Activated naive CD4-positive, alpha-beta T cell treated with anti-CD3 and anti-CD28 coated beads, Interleukin-2, amount 10 ng/mL, durations not matched to agents 7 days and 5 days (primary cell): ENCODE results near the gene RNF220.

Source experiments
- CTCF ChIA-PET: fragments of 350-600 bp; sonication (Branson Sonifier 250); formaldehyde crosslinking; loops from one replicate; lab custom pipeline; 2021; ENCODE audit warnings: antibody characterized with exemption; lab: Charles Lee
- DNase-seq: peaks from one replicate; pipeline ENCODE4 v3.0.0-alpha.2; 2020
- H3K27ac Mint-ChIP-seq: one replicate; pipeline ENCODE4 v1.8.0; 2021; ENCODE audit warnings: mild to moderate bottlenecking, moderate library complexity, mixed read lengths
- H3K27me3 Mint-ChIP-seq: one replicate; pipeline ENCODE4 v1.8.0; 2021; ENCODE audit warnings: mild to moderate bottlenecking, mixed read lengths
- H3K36me3 Mint-ChIP-seq: one replicate; pipeline ENCODE4 v1.8.0; 2021; ENCODE audit warnings: mixed read lengths
- H3K4me1 Mint-ChIP-seq: one replicate; pipeline ENCODE4 v1.8.0; 2021; ENCODE audit warnings: mixed read lengths
- H3K4me3 Mint-ChIP-seq: one replicate; pipeline ENCODE4 v1.8.0; 2021; ENCODE audit warnings: mild to moderate bottlenecking, moderate library complexity, mixed read lengths
- H3K9me3 Mint-ChIP-seq: one replicate; pipeline ENCODE4 v1.8.0; 2021; ENCODE audit warnings: mixed read lengths

RNF220 gene

DNA sequence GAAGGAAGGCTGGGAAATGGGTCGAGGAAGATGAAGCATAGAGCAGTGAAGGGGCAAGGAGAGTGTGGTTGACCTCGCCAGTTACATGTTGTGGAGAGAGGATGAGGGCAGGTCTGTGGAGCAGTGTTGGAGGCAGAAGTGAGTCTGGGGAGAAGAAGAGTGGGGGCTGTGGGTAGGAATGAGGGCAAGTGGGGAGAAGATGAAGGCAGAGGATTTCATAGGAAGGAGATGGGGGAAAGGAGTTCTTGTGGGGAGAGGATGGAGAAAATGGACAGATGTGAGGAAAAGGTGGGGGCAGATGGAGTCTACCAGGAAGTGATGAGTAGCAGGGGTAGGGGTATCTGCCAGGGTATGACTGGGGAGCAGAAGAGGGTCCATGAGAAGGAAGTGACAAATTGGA is 273.1 kb downstream of the RNF220 start:
- no peak overlapping the region for H3K27ac Mint-ChIP-seq
- peaks cover 3% of the 10 kb centered on the region for H3K27me3 Mint-ChIP-seq
- H3K36me3 Mint-ChIP-seq = no peaks in the 10 kb centered on the region
- peaks cover 18% of the 10 kb centered on the region for H3K4me1 Mint-ChIP-seq
- no peaks in the 10 kb centered on the region for H3K9me3 Mint-ChIP-seq
- no peak overlapping the region for H3K4me3 Mint-ChIP-seq
- no peak for DNase-seq
- CTCF ChIA-PET = interaction anchor here (0.7 to 1.0 kb wide), 3 partner anchors 14 to 34 kb away, joined by 3 to 4 read pairs (median 3); no protein-coding TSS in a partner anchor

GRCh38 chr1:44678626-44679025 is 273.6 kb downstream of the RNF220 start:
- Mint-ChIP-seq H3K9me3 (no peaks in the 10 kb centered on the region), H3K36me3 (no peaks in the 10 kb centered on the region), H3K27me3 (peaks cover 3% of the 10 kb centered on the region), H3K4me3 (no peak overlapping the region), H3K4me1 (peaks cover 12% of the 10 kb centered on the region), H3K27ac (no peak overlapping the region)
- CTCF ChIA-PET = interaction anchor here (1.3 kb wide), 1 partner anchor 15 kb away, joined by 3 read pairs; no protein-coding TSS in a partner anchor
- DNase-seq = no peak

DNA sequence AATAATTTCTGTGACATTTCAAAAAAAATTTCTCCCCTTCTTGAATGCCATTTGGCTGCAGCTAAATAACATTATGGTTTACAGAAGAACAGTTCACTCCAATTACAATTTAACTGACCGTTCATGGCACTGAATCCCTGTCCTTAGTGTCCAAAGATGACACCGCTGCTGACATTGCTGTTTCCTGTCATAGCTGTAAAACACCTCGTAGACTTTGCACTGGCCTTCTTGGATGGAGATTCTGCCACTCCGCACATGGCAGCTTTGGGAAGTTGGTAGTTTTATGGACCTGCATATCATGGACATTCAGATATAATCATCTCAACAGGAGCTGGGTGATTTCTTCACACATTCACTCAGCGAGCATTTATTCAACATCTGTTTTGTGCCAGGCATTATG is 274.4 kb downstream of the RNF220 start:
- CTCF ChIA-PET = interaction anchor here (1.3 to 1.8 kb wide), 2 partner anchors 16 to 27 kb away, joined by 3 to 5 read pairs; no protein-coding TSS in a partner anchor
- Mint-ChIP-seq H3K27me3 (peaks cover 3% of the 10 kb centered on the region), H3K9me3 (no peaks in the 10 kb centered on the region), H3K4me1 (peaks cover 9% of the 10 kb centered on the region), H3K4me3 (no peak overlapping the region), H3K36me3 (no peaks in the 10 kb centered on the region), H3K27ac (no peak overlapping the region)
- DNase-seq = no peak

DNA sequence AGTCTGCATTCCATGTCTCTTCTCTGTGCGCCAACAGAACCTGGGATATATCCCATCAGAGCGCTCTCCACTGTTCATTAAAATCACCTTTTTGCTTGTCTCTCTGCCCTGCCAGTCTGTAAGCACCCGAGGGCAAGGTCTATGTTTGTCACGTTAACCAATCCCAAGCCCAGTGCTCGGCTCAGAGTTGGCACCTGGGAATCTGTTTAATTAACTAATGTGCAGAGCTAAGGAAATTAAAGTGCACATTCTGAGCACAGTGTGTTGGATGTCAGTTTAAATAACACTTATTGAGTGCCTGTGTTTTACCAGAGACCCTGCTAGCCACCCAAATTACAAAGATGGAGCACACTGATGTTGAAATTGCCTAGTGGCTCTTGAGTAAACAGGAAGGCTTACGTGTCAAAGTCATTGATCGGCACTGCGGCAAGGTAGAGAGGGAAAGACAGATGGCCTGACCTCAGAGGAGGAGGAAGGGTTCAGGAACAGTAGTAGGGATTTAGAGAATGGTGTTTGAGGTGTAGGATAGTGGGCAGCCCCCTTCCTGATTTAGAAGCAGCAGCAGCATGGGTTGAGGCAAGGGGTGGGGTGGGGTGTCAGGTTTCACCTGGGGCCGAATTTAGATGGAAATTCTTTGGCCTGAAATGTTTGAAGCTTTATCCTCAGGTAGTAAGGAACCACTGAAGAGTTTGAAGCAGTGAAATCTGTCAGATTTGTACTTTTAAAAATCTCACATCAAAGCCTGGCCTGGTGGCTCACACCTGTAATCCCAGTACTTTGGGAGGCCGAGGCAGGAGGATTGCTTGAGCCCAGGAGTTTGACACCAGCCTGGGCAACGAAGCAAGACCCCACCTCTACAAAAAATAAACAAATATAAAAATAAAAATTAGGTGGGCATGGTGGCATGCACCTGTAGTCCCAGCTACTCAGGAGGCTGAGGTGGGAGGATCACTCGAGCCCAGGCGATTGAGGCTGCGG is 277.1 kb downstream of the RNF220 start:
- H3K4me3 Mint-ChIP-seq = no peak overlapping the region
- H3K4me1 Mint-ChIP-seq = peaks cover 2% of the 10 kb centered on the region
- no peak overlapping the region for H3K27ac Mint-ChIP-seq
- no peaks in the 10 kb centered on the region for H3K36me3 Mint-ChIP-seq
- CTCF ChIA-PET = interaction anchor here (2.0 kb wide), 1 partner anchor 24 kb away, joined by 7 read pairs; no protein-coding TSS in a partner anchor
- DNase-seq = no peak
- H3K9me3 Mint-ChIP-seq = no peaks in the 10 kb centered on the region
- H3K27me3 Mint-ChIP-seq = peaks cover 3% of the 10 kb centered on the region

DNA sequence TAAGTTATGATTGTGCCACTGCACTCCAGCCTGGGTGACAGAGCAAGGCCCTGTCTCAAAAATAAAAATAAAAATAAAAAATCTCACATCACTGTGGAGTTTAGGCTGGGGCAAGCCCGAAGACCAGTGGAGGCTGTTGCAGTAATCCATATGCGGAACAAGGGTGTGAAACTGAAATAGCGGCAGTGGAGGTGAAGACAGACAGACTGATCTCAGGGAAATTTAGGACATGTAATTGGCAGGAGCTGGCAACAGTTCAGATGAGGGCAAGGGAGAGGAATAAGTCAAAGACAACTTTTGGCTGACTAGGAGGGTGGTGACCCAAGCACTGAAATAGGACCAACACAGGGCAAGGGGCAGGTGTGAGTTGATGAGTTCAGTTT is 277.8 kb downstream of the RNF220 start:
- peaks cover 3% of the 10 kb centered on the region for H3K27me3 Mint-ChIP-seq
- H3K4me3 Mint-ChIP-seq = no peak overlapping the region
- DNase-seq = no peak
- no peak overlapping the region for H3K27ac Mint-ChIP-seq
- H3K9me3 Mint-ChIP-seq = no peaks in the 10 kb centered on the region
- CTCF ChIA-PET = interaction anchor here (0.6 to 2.0 kb wide), 2 partner anchors 24 to 1179 kb away, joined by 3 to 7 read pairs; no protein-coding TSS in a partner anchor
- H3K4me1 Mint-ChIP-seq = peaks cover 2% of the 10 kb centered on the region
- H3K36me3 Mint-ChIP-seq = no peaks in the 10 kb centered on the region

GRCh38 chr1:44684525-44684924 is 279.5 kb downstream of the RNF220 start:
- peaks cover 2% of the 10 kb centered on the region for H3K4me1 Mint-ChIP-seq
- CTCF ChIA-PET = interaction anchor here (0.7 to 2.0 kb wide), 4 partner anchors 8 to 31 kb away, joined by 3 to 7 read pairs (median 4); partner anchors contain the start of genes ARMH1 and TMEM53
- H3K9me3 Mint-ChIP-seq = no peaks in the 10 kb centered on the region
- no peak overlapping the region for H3K4me3 Mint-ChIP-seq
- H3K27me3 Mint-ChIP-seq = peaks cover 3% of the 10 kb centered on the region
- no peaks in the 10 kb centered on the region for H3K36me3 Mint-ChIP-seq
- no peak for DNase-seq
- no peak overlapping the region for H3K27ac Mint-ChIP-seq

- Mint-ChIP-seq H3K4me1 (peaks cover 2% of the 10 kb centered on the region), H3K36me3 (no peaks in the 10 kb centered on the region), H3K27ac (no peak overlapping the region), H3K9me3 (no peaks in the 10 kb centered on the region), H3K4me3 (no peak overlapping the region), H3K27me3 (no peaks in the 10 kb centered on the region)
- DNase-seq = no peak
- CTCF ChIA-PET = interaction anchor here (1.6 kb wide), 1 partner anchor 9 kb away, joined by 4 read pairs; no protein-coding TSS in a partner anchor
These were observed 280.2 kb downstream of the RNF220 start for GRCh38 chr1:44685218-44685617.

- Mint-ChIP-seq H3K4me3 (no peak overlapping the region), H3K4me1 (peaks cover 2% of the 10 kb centered on the region), H3K27me3 (no peaks in the 10 kb centered on the region), H3K9me3 (no peaks in the 10 kb centered on the region), H3K27ac (no peak overlapping the region), H3K36me3 (no peaks in the 10 kb centered on the region)
- CTCF ChIA-PET = no interaction called here
- DNase-seq = no peak
These were observed 280.8 kb downstream of the RNF220 start for GRCh38 chr1:44685881-44686280.

- peaks cover 2% of the 10 kb centered on the region for H3K4me1 Mint-ChIP-seq
- DNase-seq = no peak
- H3K36me3 Mint-ChIP-seq = no peaks in the 10 kb centered on the region
- peaks cover 6% of the 10 kb centered on the region for H3K27me3 Mint-ChIP-seq
- no peak overlapping the region for H3K4me3 Mint-ChIP-seq
- no peaks in the 10 kb centered on the region for H3K9me3 Mint-ChIP-seq
- H3K27ac Mint-ChIP-seq = no peak overlapping the region
- CTCF ChIA-PET = no interaction called here
These were observed 283.8 kb downstream of the RNF220 start for GRCh38 chr1:44688760-44689446.

DNA sequence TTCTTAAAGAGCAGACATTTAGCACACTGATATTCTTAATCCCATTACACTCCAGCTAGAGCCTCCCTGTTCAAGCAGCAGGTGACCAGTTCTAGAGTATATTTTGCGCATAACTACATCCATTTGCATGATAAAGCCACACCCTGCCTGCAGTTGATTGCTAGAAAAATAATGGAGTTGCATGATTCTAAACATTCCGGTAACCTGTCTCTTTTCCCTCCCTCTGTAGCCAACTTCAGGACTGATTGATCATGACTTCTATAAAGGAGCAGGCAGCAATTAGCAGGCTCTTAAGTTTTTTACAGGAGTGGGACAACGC is 284.4 kb downstream of the RNF220 start:
- DNase-seq = no peak
- Mint-ChIP-seq H3K36me3 (no peaks in the 10 kb centered on the region), H3K9me3 (no peaks in the 10 kb centered on the region), H3K27me3 (peaks cover 6% of the 10 kb centered on the region), H3K4me3 (no peak overlapping the region), H3K4me1 (peaks cover 2% of the 10 kb centered on the region), H3K27ac (no peak overlapping the region)
- CTCF ChIA-PET = no interaction called here

GRCh38 chr1:44693159-44693558 is 288.1 kb downstream of the RNF220 start:
- H3K9me3 Mint-ChIP-seq = no peaks in the 10 kb centered on the region
- H3K27me3 Mint-ChIP-seq = peaks cover 9% of the 10 kb centered on the region
- CTCF ChIA-PET = no interaction called here
- H3K4me1 Mint-ChIP-seq = peaks cover 15% of the 10 kb centered on the region
- no peak overlapping the region for H3K27ac Mint-ChIP-seq
- H3K36me3 Mint-ChIP-seq = no peaks in the 10 kb centered on the region
- DNase-seq = no peak
- no peak overlapping the region for H3K4me3 Mint-ChIP-seq

DNA sequence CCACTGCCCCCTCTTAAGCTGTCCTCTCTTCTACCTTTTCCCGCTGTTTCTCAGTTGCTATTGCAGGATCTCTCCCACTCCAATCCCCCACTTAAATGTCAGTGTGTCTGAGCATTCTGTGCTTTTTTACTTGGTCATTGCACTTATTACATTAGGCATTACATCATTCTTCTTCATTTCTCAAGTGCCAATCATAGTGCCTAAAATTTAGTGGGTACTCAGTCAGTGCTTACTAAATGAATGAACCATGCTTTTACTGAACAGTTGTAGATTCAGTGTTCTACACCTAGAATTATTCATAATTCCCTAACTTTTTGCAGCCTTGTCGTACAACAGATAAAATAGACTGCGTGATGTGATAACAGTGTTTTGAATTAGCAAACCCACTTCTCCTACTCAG is 288.8 kb downstream of the RNF220 start:
- DNase-seq = no peak
- Mint-ChIP-seq H3K36me3 (no peaks in the 10 kb centered on the region), H3K4me3 (no peak overlapping the region), H3K9me3 (no peaks in the 10 kb centered on the region), H3K27ac (no peak overlapping the region), H3K27me3 (peaks cover 9% of the 10 kb centered on the region), H3K4me1 (peaks cover 15% of the 10 kb centered on the region)
- CTCF ChIA-PET = no interaction called here

DNA sequence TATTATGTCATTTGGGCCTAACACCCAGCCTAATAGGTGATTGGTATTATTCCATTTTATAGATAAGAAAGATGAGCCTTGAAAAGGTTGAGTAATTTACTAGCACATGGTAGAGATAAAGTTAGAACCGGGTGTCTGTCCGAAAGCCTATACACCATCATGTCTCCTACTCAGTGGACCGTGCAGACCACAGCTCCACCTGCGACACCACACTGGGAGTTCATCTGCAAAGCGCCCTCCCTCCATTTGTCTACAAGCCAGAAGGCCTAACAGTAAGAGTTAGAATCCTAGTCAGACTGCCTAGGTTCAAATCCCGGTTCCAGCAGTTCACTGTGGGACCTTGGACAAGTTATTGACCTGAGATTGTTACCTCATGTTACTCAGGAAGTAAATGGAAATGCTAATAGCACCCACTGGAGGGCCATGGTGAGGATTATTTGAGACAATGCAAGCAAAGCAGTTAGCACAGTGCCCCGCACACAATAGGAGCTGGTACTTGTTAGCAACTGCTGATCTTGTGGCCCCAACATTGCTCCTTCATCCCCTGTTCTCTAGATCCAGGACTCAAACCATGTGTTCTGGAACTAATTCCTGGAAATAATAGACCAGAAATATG is 289.9 kb downstream of the RNF220 start:
- Mint-ChIP-seq H3K27me3 (peaks cover 9% of the 10 kb centered on the region), H3K9me3 (no peaks in the 10 kb centered on the region), H3K4me1 (peaks cover 15% of the 10 kb centered on the region), H3K27ac (no peak overlapping the region), H3K36me3 (peaks cover under 1% of the 10 kb centered on the region), H3K4me3 (no peak overlapping the region)
- CTCF ChIA-PET = interaction anchor here (0.7 kb wide), 1 partner anchor 86 kb away, joined by 3 read pairs; no protein-coding TSS in a partner anchor
- DNase-seq = no peak

- H3K9me3 Mint-ChIP-seq = no peaks in the 10 kb centered on the region
- peaks cover 9% of the 10 kb centered on the region for H3K27me3 Mint-ChIP-seq
- no peak overlapping the region for H3K27ac Mint-ChIP-seq
- H3K36me3 Mint-ChIP-seq = peaks cover 1% of the 10 kb centered on the region
- no peak for DNase-seq
- CTCF ChIA-PET = interaction anchor here (0.7 to 0.8 kb wide), 2 partner anchors 14 to 85 kb away, joined by 3 read pairs; no protein-coding TSS in a partner anchor
- H3K4me1 Mint-ChIP-seq = peaks cover 15% of the 10 kb centered on the region
- no peak overlapping the region for H3K4me3 Mint-ChIP-seq
These were observed 290.6 kb downstream of the RNF220 start for GRCh38 chr1:44695671-44696070.
